ENCODE data around the gene GRIA3.

Gene GRIA3

DNA sequence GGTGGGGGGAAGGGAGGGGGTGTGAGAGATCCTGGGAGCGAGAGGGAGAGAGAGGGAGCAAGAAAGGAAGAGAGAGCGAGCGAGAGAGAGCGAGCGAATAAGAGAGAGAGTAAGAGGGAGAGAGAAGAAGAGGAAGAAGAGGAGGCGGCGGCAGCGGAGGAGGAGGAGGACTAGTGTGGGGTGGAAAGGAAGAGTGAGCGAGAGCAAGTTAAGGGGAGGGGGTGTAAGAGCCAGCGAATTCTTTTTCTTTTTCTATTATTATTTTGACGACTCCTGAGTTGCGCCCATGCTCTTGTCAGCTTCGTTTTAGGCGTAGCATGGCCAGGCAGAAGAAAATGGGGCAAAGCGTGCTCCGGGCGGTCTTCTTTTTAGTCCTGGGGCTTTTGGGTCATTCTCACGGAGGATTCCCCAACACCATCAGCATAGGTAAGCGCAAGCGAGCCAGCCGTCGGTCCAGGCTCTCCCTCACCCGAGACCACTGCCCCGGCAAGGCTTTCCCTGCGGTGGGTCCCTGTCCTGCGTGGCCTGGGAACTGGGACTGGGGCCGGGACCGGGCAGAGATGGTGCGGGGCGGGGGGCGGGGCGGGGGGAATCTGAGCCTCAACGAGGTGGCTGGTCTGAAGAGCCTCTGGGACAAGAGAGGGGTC, at the start of gene GRIA3:
TSS of gene GRIA3 (plus strand) at position 60 of the 647 bp plus-strand sequence. CDS start at position 318, 258 bp downstream.
- H3K27ac ChIP-seq, result no peak within 1 kb of the TSS
- peak; percentile 7 for DNase-seq
- no peaks in the 10 kb centered on the region for H3K9me3 ChIP-seq (ENCODE audit: severe bottlenecking)
- TF ChIP-seq, protein P1, sequence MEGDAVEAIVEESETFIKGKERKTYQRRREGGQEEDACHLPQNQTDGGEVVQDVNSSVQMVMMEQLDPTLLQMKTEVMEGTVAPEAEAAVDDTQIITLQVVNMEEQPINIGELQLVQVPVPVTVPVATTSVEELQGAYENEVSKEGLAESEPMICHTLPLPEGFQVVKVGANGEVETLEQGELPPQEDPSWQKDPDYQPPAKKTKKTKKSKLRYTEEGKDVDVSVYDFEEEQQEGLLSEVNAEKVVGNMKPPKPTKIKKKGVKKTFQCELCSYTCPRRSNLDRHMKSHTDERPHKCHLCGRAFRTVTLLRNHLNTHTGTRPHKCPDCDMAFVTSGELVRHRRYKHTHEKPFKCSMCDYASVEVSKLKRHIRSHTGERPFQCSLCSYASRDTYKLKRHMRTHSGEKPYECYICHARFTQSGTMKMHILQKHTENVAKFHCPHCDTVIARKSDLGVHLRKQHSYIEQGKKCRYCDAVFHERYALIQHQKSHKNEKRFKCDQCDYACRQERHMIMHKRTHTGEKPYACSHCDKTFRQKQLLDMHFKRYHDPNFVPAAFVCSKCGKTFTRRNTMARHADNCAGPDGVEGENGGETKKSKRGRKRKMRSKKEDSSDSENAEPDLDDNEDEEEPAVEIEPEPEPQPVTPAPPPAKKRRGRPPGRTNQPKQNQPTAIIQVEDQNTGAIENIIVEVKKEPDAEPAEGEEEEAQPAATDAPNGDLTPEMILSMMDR (IDR thresholded peaks at IDR 0.05; ENCODE audit: low read depth, low read length), result no peak
- H3K36me3 ChIP-seq, result no peaks in the 10 kb centered on the region
- H3K4me3 ChIP-seq (ENCODE audit: low read depth, low read length), result peak within 1 kb of the TSS; percentile 36
- H3K27me3 ChIP-seq (ENCODE audit: insufficient read depth, low read depth, severe bottlenecking), result peaks cover 41% of the 10 kb centered on the region

DNA sequence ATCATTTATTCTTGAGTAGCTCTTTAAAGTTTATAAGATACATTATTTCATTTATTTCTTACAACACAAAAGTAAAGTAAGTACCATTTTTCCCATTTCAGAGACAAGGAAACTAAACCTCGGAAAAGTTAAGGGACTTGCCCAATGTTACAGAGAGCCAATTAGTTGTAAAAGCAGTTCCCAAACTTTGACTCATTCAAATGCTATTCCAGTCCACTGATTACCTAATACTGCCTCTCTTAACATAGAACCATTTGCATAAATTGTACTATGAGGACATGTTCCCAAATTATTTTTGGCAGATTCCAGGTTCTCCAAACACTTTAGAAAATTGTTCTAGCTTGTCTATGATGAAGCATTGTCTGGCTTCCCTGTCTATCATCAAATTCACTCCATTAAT, 45.6 kb upstream of the GRIA3 start:
- Histone ChIP-seq H3K27ac (no peak overlapping the region), H3K4me3 (ENCODE audit: low read depth, low read length) (no peak overlapping the region), H3K9me3 (ENCODE audit: severe bottlenecking) (no peaks in the 10 kb centered on the region), H3K27me3 (ENCODE audit: insufficient read depth, low read depth, severe bottlenecking) (peaks cover 40% of the 10 kb centered on the region), H3K36me3 (no peaks in the 10 kb centered on the region)
- TF ChIP-seq, protein P1 (IDR thresholded peaks at IDR 0.05; ENCODE audit: low read depth, low read length), result no peak
- no peak for DNase-seq

DNA sequence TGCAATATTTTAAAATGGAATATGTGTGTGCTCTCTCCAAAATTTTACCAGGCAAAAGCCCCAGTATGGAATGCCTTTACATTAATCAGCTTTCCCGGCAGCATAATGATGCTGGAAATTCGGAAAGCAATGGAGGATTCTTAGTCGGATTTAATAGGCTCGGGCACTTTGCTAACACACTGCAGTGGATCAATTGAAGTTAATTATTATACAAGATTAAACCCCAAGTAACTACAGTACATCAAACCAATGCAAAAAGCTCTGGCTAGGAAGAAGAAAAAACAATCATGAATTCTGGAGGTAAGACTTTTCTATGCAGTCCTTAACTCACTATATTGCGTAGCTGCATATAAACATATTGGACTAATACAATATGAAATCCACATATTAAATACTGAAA, 43.6 kb upstream of the GRIA3 start:
- Histone ChIP-seq H3K27ac (no peak overlapping the region), H3K27me3 (ENCODE audit: insufficient read depth, low read depth, severe bottlenecking) (peaks cover 44% of the 10 kb centered on the region), H3K4me3 (ENCODE audit: low read depth, low read length) (no peak overlapping the region)

DNA sequence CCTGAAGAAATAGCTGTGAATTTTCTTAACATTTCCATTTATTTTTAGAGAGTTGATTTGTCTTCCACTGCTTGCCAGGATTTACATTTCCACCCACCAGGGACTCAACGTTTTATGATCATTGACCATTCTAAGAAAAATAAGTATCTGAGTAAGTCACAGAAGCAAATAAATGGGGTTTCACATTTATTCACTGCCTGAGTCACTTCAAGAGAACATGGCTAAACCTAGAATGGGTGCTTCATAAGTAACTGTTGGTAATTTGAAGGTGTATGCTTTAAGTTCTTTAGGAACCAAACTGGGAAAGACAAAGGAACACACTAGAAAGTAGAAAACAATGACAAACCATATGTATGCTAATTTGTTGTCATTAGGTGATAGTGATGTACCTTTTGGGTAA, 43.2 kb upstream of the GRIA3 start:
- no peak overlapping the region for H3K27ac ChIP-seq
- no peaks in the 10 kb centered on the region for H3K36me3 ChIP-seq
- H3K4me3 ChIP-seq (ENCODE audit: low read depth, low read length), result no peak overlapping the region
- H3K9me3 ChIP-seq (ENCODE audit: severe bottlenecking), result no peaks in the 10 kb centered on the region
- DNase-seq, result no peak
- H3K27me3 ChIP-seq (ENCODE audit: insufficient read depth, low read depth, severe bottlenecking), result peaks cover 44% of the 10 kb centered on the region
- TF ChIP-seq, protein P1 (IDR thresholded peaks at IDR 0.05; ENCODE audit: low read depth, low read length), result no peak

More for the DNA sequence above, 43.6 kb upstream of the GRIA3 start:
- TF ChIP-seq, protein P1 (IDR thresholded peaks at IDR 0.05; ENCODE audit: low read depth, low read length), result no peak
- Histone ChIP-seq H3K36me3 (no peaks in the 10 kb centered on the region), H3K9me3 (ENCODE audit: severe bottlenecking) (no peaks in the 10 kb centered on the region)
- no peak for DNase-seq

DNA sequence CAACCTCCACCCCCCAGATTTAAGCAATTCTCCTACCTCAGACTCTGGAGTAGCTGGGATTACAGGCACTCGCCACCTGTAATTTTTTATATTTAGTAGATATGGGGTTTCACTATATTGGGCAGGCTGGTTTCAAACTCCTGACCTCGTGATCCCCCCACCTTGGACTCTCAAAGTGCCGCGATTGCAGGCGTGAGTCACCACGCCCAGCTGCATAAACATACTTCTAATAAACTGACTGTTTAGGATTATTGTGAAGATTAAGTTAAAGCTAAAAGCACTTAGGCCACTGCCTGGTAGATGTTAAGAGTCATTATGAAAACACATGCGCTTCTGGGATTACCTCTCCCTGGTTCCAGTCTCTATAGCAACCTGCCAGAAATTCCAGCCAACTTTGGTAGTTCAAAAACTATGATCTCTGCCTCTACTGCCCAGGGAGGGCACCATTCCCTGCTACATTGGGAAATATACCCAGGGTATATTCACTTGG, 30.2 kb upstream of the GRIA3 start:
- Histone ChIP-seq H3K4me3 (ENCODE audit: low read depth, low read length) (no peak overlapping the region), H3K36me3 (no peaks in the 10 kb centered on the region), H3K27me3 (ENCODE audit: insufficient read depth, low read depth, severe bottlenecking) (peaks cover 5% of the 10 kb centered on the region), H3K27ac (no peak overlapping the region), H3K9me3 (ENCODE audit: severe bottlenecking) (no peaks in the 10 kb centered on the region)
- DNase-seq, result no peak
- TF ChIP-seq, protein P1 (IDR thresholded peaks at IDR 0.05; ENCODE audit: low read depth, low read length), result no peak

DNA sequence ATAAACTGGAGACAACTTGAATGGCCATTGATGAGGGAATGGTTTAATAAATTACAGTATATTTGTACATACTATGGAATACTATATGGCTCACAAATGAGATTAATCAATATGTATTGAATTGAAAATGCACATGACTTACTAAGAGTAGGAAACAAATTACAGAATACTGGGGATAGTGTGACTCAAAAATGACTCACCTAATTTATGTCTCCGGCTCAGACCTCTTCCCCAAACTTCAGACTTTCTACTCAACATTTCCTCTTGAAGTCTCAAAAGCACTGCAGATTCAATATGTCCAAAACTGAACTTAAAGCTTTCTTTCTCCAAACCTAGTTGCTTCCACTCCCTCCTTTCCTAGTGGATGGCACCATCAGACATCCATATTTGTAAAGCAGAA, 28.8 kb upstream of the GRIA3 start:
- H3K27me3 ChIP-seq (ENCODE audit: insufficient read depth, low read depth, severe bottlenecking), result peaks cover 6% of the 10 kb centered on the region
- DNase-seq, result no peak
- H3K27ac ChIP-seq, result no peak overlapping the region
- no peaks in the 10 kb centered on the region for H3K9me3 ChIP-seq (ENCODE audit: severe bottlenecking)
- TF ChIP-seq, protein P1 (IDR thresholded peaks at IDR 0.05; ENCODE audit: low read depth, low read length), result no peak
- H3K36me3 ChIP-seq, result no peaks in the 10 kb centered on the region
- H3K4me3 ChIP-seq (ENCODE audit: low read depth, low read length), result no peak overlapping the region

Data from WERI-Rb-1 (cell line).